Stimulated activated CD8-positive, alpha-beta memory T cell treated with anti-CD3 and anti-CD28 coated beads, Interleukin-2, amount 100 ng/mL, for 48 hours (primary cell): ENCODE data around the gene RNF130.
"Not testable (repeated sequence)": the region's sequence is repeated elsewhere in the genome, so short reads cannot be mapped to it uniquely, and the experiment has no call there.

Experiments
- DNase-seq, 2 donors: peaks; one replicate each; pipeline ENCODE4 v3.0.0-alpha.2; 2020; ENCODE audit warnings: low read depth in 2 of 2

Gene RNF130

DNA sequence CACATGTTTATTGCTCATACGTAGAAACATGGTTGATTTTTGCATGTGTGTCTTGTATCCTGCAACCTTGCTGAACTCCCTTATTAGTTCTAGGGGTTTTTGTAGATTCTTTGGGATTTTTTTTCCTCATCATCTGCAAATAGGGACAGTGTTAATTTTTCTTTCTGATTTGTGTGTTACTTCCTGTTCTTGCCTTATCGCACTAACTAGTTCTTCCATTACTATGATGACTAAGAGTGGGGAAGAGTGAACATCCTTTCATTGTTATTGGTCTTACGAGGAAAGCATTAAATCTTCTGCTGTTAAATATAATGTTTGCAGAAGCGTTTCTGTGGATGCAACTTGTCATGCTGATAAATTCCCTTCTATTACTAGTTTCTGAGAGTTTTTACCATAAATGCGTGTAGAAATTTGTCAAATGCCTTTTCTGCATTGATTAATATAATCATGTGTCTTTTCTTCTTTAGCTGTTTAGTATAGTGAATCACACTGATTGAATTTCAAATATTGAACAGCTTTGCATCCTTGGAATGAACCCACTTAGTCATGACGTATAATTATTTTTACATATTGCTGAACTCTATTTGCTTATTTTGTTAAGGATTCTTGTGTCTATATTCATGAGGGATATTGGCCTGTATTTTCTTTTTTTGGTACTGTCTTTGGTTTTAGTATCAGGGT lies 32.1 kb upstream of the RNF130 start:
- DNase-seq, result no peak

DNA sequence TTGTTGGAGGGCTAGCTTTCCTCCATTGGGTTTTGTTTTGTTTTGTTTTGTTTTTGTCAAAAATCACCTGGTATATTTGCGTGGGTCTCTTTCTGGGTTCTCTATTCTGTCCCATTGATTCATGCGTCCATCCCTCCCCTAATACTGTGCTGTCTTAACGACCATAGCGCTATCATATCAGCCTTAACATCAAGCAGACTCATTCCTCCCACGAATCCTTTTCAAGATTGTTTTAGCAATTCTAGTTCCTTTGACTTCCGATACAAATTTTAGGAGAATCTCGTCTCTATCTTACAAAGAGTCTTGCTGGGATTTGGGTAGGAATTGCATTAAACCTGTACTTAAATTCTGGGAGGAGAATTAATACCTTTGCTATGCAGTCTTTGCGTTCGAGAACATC lies 31.1 kb upstream of the RNF130 start:
- no peak for DNase-seq

DNA sequence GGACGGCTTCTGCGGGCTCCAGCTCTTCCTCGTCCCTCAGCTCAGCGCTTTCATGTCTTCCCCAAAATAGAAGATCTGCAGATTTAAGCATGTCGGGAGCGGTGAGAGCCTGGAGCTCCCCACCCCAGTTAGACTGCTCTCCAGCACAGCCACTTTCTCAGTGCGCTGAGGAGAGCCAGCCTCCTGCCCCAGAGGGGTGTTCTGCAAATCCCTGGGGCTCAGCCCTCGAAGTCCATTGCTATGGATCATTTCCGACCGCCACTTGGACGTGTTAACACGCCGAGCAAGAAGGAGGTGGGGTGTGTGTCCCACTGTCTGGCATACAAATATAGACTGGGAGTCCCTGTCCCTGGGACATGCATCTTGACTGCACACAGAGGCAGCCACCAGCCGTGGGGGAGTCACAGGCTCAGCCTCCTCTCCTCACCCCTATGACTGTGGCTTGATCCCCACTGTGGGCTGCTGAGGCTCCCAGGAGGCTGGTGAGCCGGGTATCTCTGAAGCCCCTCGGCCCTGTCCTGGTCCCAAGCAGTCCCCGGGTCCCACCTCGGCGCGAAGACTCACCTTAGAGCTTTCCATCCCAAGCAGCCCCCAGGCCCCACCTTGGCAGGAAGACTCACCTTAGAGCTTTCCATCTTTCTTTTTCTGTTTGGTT lies 30.0 kb upstream of the RNF130 start:
- no peak for DNase-seq

DNA sequence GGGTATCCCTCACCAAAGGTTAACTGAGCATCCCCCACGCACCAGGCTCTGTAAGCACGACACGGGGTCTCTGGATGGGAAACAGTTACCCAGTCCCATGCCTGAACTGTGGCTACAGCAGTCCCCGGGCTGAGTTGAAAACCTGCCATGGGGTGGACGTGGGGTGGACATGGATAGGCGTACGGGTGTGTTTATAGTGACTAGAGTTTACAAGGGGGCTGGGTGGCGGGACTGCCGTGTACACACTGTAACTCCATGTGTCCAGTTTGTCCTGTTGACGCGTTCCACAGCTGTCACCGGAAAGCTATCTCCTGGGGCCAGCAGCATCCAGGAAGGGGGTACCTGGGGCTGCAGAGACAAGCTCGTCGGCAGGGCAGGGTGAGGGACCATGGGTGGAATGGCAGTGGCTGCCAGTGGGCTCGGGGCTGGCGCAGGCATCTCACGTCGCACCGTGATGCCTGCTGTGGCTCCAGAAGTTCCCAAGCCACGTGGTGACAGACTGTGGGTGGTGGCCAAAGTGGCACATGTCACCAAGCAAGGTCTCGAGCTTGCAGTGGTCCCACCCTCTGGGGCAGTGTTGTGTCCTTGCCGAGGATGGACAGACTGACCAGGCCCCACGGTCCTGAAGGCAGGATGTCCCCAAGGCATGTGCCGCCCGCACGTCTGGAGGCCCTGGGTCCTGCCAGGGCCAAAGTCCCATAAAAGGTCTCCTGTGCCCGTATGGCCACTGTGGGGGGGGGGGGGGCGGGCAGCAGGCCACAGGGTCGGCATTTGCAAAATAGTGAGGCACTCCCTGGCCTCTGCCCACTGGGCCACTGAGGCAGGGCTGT lies 29.3 kb upstream of the RNF130 start:
- no peak for DNase-seq

DNA sequence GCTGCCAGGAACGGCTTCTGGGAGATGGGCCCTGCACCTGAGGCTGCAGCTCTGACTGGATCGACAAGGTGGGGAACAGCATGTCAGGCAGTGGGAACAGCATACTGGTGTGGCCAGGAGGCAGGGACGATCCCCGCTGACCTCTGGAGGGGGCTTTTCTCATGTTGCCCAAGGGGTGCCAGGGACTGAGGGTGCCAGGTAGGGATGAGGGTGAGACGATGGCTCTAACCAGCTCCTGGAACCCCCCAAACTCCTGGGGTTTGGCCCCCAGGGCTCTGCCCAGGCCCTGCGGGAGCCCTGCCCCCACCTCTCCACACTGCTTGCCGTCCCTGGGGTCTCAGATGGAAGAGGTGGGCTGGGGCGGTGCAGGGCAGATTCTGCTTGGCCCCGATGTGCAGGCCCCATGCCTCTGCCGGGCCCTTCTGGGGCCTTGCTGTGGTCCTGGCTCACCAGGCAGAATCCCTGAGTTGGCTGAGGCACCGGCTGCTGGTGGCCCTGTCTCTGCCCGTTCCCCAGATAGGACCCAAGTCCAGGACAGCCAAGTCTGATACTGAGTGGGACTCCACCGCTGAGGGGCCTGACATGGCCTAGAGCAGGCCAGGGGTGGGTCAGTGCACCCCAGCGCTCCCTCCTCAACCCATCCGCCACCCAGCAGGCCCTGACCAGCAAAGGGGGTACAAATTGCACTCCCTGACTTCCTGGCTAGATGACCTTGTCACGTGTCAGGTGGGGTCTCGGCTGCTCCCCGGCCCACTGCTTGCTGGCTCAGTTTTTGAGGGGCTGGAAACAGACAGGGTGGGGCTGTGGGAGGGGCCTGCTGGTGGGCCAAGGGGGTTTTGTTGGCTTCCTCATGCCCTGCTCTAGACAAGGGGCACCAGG lies 28.4 kb upstream of the RNF130 start:
- DNase-seq, result no peak

DNA sequence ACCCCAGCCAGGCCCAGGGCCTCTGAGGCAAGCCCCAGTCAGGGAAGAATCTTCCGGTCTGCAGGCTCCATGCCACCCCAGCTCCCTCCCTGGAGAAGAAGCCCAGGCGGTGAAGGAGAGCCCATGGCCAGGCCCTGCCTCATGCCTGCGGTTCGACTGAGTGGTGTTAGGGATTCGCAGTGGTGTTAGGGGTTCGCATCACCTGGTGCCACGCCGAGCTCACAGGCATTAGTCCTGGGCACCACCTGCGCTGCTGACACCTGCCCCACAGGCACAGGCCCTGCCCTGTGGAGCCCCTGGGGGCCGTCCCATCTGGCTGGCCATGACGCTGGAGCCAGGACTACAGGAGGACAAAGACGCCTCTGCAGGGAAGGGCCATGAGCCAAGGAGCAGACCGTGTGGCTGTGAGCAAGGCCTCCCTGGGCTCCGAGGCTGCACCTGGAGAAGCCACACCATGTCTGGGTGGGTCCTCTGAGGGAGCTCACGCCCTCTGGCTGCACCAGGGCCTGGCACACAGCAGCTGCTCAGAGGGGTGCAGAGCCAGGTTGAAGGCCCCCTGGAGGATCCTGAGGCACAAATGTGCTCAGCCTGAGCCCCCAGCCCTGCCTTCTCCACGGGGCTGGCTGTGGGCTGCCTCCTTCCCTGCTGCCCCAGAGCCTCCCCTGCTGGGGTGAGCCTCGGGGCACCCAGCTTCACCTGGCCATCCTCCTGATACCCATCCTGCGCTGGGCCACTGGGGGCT lies 27.6 kb upstream of the RNF130 start:
- DNase-seq, result no peak

DNA sequence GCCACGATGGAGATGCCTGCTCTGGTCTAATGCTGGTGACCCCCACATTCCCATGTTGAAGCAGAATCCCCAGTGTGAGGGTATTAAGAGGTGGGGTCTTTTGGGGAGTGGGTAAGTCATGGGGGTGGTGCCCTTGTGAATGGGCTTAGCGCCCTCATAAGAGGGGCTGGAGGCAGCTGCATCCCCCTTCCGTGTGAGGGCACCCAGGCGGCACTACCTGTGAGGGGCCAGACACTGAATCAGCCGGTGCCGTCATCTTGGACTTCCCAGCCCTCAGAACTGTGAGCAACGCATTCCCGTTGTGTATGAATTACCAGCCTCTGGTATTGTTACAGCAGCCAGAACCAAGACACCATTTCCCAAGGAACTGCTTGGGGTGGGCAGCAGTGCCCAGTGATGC lies 27.0 kb upstream of the RNF130 start:
- no peak for DNase-seq

DNA sequence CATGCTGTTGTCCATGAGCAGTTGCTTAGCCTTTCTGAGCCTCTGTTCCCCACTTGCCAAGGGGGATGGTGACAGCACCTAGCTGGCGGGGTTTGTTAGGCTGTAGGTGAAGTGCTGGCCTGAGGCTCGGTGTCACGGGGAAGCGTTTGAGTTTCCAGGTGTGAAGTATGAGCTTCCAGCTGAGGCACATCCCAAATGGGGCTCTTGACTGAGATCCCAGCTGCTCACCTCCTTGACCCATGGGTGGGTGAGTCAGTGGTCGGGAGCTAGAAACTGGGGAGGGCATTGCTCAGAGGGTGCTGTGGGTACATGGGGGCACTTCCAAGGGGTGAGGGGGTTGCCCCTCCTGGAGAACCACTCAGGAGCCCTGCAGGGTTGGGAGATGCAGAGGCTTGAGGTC lies 26.4 kb upstream of the RNF130 start:
- no peak for DNase-seq

DNA sequence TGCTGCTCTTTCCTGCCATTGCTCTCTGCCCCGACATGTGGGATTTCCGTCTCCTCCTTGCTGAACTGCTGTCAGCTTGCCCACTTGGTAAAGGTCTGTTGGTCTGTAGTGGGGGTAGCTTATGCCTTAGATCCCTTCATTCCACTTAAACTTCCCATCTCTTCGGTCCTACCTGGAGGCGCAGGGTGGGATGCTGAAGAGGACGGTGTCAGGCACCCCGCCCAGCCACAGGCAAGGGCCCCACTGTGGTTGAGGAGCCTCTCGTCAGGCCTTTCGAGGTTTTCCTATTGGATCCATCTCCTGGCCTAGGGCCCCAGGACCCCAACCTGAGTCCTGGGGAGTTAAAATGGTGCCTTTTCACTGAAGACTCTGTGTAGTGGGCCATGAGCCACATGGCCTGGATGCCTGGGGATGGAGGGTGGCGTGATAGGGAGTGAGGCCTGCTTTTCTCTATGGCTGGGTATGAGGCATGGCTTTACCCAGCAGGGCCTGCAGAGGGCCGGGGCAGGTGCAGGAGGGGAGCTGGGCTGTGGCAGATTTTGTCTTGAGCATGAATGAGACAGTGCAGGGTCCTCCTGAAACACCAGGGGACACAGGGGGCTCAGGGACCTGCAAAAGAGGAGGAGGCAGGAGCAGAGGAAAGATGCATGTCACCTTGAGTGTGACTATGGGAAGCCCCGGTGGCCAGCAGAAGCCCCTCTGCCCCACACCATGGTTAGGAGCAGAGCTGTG lies 25.8 kb upstream of the RNF130 start:
- DNase-seq, result no peak

DNA sequence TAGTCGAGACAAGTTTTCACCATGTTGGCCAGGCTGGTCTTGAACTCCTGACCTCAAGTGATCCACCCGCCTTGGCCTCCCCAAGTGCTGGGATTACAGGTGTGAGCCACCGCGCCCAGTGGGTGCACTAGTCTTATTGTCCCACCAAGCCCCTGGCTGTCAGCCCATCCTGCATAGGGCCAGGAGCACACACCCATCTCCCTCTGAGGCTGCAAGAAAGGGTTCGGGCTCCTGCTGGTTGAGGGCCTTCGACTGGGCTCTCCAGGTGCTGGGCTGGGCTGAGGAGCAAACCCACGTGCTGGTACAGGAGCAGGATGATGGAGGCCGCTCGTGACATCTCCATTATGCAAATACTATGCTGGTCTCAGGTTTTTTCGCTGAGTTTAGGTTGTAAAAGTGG lies 25.1 kb upstream of the RNF130 start:
- DNase-seq, result no peak

DNA sequence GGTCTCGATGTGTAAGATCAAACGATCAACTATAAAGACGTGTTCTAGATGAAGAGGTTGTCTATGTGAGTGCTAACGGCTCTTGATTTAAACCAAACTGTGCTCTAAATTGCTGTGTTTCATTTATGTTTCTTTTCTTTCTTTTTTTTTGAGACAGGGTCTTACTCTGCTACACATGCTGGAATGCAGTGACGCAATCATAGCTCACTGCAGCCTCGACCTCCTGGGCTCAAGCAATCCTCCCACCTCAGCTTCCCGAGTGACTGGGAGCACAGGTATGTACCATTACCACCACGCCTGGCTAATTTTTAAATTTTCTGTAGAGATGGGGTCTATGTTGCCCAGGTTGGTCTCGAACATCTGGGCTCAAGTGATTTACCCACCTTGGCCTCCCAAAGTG lies 24.0 kb upstream of the RNF130 start:
- no peak for DNase-seq

DNA sequence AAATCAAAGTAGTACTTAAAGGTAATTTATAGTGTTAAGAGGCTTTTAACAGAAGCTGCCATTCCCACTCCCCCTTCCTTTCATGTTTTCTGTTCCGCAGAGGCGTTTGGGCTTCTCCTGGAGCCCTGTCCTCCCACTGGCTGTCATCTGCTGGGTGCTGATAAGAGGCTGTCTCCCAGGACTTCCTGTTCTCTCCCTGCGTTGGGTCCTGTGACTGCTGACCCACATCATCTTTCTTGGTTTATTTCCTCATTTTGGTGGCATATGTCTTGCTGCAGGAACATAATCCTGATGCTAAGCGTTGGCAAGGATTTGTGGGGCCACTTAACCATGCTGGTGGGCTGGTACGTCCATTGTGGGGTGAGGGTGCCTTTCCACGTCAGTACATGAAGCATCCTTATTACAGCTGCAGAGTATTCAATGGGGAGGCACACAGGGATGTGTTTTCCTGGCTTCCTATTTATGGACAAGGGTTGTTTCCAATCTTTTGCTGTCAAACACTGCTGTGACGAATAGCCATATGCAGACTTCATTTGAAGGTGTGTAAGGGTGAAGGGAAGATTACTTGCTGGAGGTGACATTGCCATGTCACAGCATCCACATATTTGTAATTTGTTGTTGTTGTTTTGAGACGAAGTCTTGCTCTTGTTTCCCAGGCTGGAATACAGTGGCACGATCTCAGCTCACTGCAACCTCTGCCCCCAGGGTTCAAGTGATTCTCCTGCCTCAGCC lies 22.3 kb upstream of the RNF130 start:
- no peak for DNase-seq

DNA sequence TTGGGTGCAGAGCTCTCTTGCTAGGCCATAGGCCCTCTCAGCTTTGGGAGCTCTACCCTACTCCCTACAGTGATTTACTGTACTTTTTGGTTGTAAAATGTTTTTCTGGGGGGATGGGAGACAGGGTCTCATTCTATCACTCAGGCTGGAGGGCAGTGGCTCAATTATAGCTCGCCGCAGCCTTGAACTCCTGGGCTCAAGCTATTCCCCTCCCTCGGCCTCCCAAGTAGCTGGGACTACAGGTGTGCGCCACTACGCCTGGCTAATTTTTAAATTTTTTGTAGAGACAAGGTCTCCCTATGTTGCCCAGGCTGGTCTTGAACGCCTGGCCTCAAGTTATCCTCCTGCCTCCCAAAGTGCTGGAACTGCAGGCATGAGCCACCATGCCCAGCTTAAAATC lies 21.7 kb upstream of the RNF130 start:
- no peak for DNase-seq

DNA sequence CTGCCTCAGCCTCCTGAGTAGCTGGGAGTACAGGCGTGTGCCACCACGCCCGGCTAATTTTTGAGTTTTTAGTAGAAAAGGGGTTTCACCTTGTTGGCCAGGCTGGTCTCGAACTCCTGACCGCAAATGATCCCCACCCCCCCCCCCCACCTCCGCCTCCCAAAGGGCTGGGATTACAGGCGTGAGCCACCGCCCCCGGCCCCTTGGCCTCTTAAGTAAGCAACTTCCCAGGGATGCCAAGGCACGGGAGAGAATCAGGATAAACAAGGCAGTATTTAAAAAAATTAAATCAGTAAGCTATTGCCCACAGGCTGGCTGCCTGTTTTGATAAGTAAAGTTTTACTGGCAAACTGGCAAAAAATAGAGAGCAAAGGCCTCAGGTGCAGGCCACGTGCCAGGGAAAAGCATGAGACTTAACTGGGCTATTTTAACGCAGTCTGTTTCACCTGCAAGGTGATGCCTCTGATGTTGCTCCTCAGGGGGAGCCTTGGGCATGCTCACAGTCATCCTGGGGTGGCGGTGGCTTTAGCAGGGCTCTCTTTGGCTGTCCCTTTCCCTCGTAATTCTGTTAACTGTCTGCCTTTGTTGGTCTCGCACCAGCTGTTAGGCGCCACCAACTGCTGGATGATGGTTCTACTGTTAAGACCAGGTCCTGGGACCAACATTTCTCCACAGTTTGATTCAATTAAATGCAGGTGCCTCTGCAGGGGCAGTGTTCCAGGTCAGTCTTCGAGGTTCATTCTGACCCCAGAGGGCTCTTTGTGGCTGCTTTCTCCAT lies 19.4 kb upstream of the RNF130 start:
- no peak for DNase-seq

DNA sequence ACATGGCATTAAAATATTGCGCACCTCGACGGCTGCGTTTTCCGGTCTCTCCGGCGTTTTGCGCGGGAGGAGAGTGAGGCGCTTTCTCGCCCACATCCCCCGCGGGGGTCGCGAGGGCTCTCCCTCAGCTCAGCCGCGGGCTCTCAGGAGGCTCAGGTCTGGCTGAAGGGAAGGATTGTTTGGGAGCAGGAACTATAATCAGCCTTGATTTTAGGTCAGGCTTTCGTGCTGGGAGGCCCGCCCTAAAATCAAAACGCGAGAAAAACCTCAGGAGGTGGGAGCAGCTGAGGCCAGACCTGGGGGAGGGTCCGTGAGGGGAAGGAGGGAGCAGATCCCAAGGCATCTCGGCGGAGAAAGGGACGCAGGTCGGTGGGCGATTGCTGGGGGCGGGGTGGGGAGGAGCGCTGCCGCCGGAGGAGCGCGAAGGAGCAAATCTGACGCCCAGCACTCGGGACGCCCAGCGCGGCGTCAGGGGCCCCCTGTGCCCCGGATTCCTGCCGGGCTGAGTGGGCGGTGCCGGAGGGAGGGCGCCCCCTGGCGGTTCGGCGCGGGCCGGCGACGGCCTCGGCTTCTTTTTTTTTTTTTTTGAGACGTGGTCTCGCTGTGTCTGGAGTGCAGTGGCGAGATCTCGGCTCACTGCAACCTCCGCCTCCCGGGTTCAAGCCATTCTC lies 18.7 kb upstream of the RNF130 start:
- peak; percentile 71 to 74 for DNase-seq

DNA sequence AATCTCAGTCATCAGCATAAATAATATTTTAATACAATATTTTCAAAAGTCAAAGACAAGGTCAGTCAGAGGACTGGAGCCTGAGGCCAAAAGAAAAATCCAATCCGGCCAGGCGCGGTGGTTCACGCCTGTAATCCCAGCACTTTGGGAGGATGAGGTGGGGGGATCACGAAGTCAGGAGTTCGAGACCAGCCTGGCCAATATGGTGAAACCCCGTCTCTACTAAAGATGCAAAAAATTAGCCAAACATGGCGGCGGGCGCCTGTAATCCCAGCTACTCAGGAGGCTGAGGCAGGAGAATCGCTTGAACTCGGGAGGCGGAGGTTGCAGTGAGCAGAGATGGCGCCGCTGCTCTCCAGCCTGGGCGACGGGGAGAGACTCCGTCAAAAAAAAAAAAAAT lies 18.1 kb upstream of the RNF130 start:
- DNase-seq, result not testable (repeated sequence)

DNA sequence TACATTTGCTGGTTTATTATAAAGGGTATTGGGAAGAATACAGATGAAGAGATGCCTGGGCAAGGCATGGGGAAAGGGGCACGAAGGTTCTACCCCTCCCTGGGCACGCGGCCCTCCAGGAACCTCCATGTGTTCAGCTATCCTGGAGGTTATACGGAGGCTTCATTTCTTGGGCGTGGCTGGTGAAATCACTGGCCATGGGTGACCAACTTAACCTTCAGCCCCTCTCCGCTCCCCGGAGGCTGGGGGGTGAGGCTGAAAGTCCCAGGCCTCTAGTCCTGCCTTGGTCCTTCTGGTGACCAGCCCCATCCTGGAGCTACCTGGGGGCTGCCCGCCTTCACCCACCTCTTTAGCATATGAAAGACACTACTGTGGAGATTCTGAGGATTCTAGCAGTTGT lies 17.0 kb upstream of the RNF130 start:
- DNase-seq, result no peak

DNA sequence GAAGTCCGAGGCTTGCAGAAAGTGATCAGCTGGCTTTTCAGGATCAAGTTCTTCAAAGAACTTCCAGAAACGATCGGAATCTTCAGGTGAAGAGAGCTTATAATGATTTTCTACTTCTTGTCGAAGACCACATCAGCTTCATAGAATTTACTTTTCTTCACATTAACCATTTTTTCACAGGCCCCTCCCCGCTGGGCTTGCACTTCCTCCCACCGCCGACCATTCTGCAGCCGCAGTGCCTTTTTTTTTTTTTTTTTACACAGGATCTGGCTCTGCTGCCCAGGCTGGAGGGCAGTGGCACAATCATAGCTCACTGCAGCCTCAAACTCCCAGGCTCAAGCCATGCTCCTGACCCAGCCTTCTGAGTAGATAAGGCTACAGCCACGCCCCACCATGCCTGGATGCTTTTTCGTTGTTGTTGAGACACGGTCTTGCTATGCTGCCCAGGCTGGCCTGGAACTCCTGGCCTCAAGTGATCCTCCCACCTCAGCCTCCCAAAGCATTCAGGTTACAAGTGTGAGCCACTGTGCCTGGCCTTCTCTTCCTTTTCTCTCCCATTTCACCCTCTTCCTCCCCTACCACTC lies 15.3 kb upstream of the RNF130 start:
- DNase-seq, result no peak
